GM19043 (cell line): ENCODE results near the gene GPR17.

ENCODE experiments used
- ATAC-seq: cut with Tn5 transposase; IDR thresholded peaks from one replicate; pipeline ENCODE4 v1.9.1; 2021; ENCODE audit warnings: low read depth; ENCODE audit not compliant: unreplicated experiment

GPR17 gene

GRCh38 chr2:127640082-127641072, 5.6 kb upstream of the GPR17 start:
- no peak for ATAC-seq

GRCh38 chr2:127641133-127641532, 4.8 kb upstream of the GPR17 start:
- ATAC-seq, result no peak

- no peak for ATAC-seq
Observed at GRCh38 chr2:127641846-127642507, 4.0 kb upstream of the GPR17 start.

- no peak for ATAC-seq
Observed at GRCh38 chr2:127642706-127643438, 3.1 kb upstream of the GPR17 start.

GRCh38 chr2:127643439-127644065, 2.4 kb upstream of the GPR17 start:
- no peak for ATAC-seq

- no peak for ATAC-seq
Observed at GRCh38 chr2:127644066-127645025, 1.6 kb upstream of the GPR17 start.

GRCh38 chr2:127645026-127645394, 943 bp upstream of the GPR17 start:
- ATAC-seq, result no peak

- ATAC-seq, result no peak
Observed at GRCh38 chr2:127646487-127647241, 711 bp downstream of the GPR17 start.

GRCh38 chr2:127647242-127648190, 1.6 kb downstream of the GPR17 start:
- ATAC-seq, result no peak

- ATAC-seq, result no peak
Observed at GRCh38 chr2:127648321-127648720, 2.4 kb downstream of the GPR17 start.

GRCh38 chr2:127649100-127649611, 3.2 kb downstream of the GPR17 start:
- no peak for ATAC-seq

GRCh38 chr2:127649684-127650040, 3.7 kb downstream of the GPR17 start:
- no peak for ATAC-seq

GRCh38 chr2:127650041-127650784, 4.3 kb downstream of the GPR17 start:
- no peak for ATAC-seq

- ATAC-seq, result no peak
Observed at GRCh38 chr2:127650785-127651380, 4.9 kb downstream of the GPR17 start.

GRCh38 chr2:127651381-127651809, 5.4 kb downstream of the GPR17 start:
- no peak for ATAC-seq

- ATAC-seq, result no peak
Observed at GRCh38 chr2:127651971-127652550, 6.1 kb downstream of the GPR17 start.
